GM12878 (cell line): Measurements from ENCODE around the gene TMBIM6. TPM values are rescaled to one million over a fixed set of nuclear protein-coding genes. Genes with fewer than 3 reads are reported as not detected.
A peak's percentile ranks its signal among the peaks of the same experiment; 100 is the strongest.

Experiments used
- CREM ChIP-seq: IDR thresholded peaks from 2 replicates; pipeline ENCODE4 v1.6.1; 2014; ENCODE audit warnings: antibody characterized with exemption, low read depth
- DPF2 ChIP-seq: fragments of 450-650 bp; IDR thresholded peaks from 2 replicates; pipeline ENCODE4 v1.6.1; 2017; ENCODE audit warnings: mild to moderate bottlenecking
- GABPA ChIP-seq: IDR thresholded peaks from 2 replicates; pipeline ENCODE4 v1.6.1; 2014; ENCODE audit warnings: antibody characterized with exemption, low read depth, mild to moderate bottlenecking, inconsistent platforms
- KAT2A ChIP-seq: conservative IDR thresholded peaks from 2 replicates; pipeline ENCODE4 v1.6.1; 2011; ENCODE audit warnings: low read depth, low read length; ENCODE audit not compliant: control insufficient read depth
- KDM1A ChIP-seq: fragments of 200-600 bp; sonication (generic); IDR thresholded peaks from 2 replicates; pipeline ENCODE4 v1.6.1; 2016; ENCODE audit warnings: borderline replicate concordance
- MEF2B ChIP-seq: fragments of 450-650 bp; IDR thresholded peaks from 2 replicates; pipeline ENCODE4 v1.6.1; 2018; ENCODE audit warnings: mild to moderate bottlenecking, moderate library complexity; ENCODE audit not compliant: partially characterized antibody, poor library complexity, severe bottlenecking
- NBN ChIP-seq: fragments of 450-650 bp; IDR thresholded peaks from 2 replicates; pipeline ENCODE4 v1.6.1; 2016
- PAX5 ChIP-seq: IDR thresholded peaks from 2 replicates; pipeline ENCODE4 v1.6.1; 2011; ENCODE audit warnings: low read depth, low read length, borderline replicate concordance
- PKNOX1 ChIP-seq: fragments of 450-650 bp; IDR thresholded peaks from 2 replicates; pipeline ENCODE4 v1.6.1; 2016; ENCODE audit warnings: mild to moderate bottlenecking
- PML ChIP-seq: IDR thresholded peaks from 2 replicates; pipeline ENCODE4 v1.6.1; 2012; ENCODE audit warnings: low read length, inconsistent platforms
- POU2F2 ChIP-seq: IDR thresholded peaks from 3 replicates; pipeline ENCODE4 v1.6.1; 2011; ENCODE audit warnings: low read depth, mild to moderate bottlenecking, low read length, borderline replicate concordance
- SREBF1 ChIP-seq: IDR thresholded peaks from 2 replicates; pipeline ENCODE4 v1.6.1; 2012; ENCODE audit warnings: mild to moderate bottlenecking, low read length
- USF2 ChIP-seq: IDR thresholded peaks from 2 replicates; pipeline ENCODE4 v1.6.1; 2011; ENCODE audit warnings: low read depth, low read length, improper control_type of control experiment, borderline replicate concordance
- ZNF384 ChIP-seq: IDR thresholded peaks from 2 replicates; pipeline ENCODE4 v1.6.1; 2012; ENCODE audit warnings: low read depth, mild to moderate bottlenecking, low read length, improper control_type of control experiment, borderline replicate concordance
- polyA plus RNA-seq, 11 experiments: library from polyadenylated mRNA; depleted of rRNA in 4 of 11; unstranded in 6 of 11; stranded (reverse) in 5 of 11; fragments of >200 nt; fragmentation: Nextera tagmentation in 4 of 11; fragmentation: Illumina TruSeq in 1 of 11; extraction: Ambion mirVana in 4 of 11; extraction: Trizol in 1 of 11; gene quantifications; 1 replicate in 1 of 11; 2 replicates in 10 of 11; pipeline versions ENCODE4 v1.2.1 to v1.2.3, GENCODE V29; 2011 to 2016; ENCODE audit warnings: inconsistent platforms in 2 of 11, missing spikeins in 2 of 11, low read depth in 1 of 11
- total RNA-seq, 4 experiments: library from RNA; depleted of rRNA in 3 of 4; stranded (reverse); fragments of >200 nt in 3 of 4; fragmentation: Illumina TruSeq in 1 of 4; extraction: Trizol in 1 of 4; gene quantifications; 2 replicates each; pipeline versions ENCODE4 v1.2.1 to v1.2.3, GENCODE V29; 2013 to 2021
- TF ChIP-seq, protein P1 (sequence below): fragments of 150-350 bp; IDR thresholded peaks from 2 replicates; pipeline ENCODE4 v1.6.1; 2014; ENCODE audit warnings: mild to moderate bottlenecking, low read depth, low read length
- TF ChIP-seq, protein P2 (sequence below): IDR thresholded peaks from 2 replicates; pipeline ENCODE4 v1.6.1; 2011; ENCODE audit warnings: borderline replicate concordance, low read depth, mild to moderate bottlenecking, moderate library complexity, low read length; ENCODE audit not compliant: insufficient read depth, poor library complexity, severe bottlenecking
- TF ChIP-seq, protein P3 (sequence below): fragments of 450-650 bp; IDR thresholded peaks from 2 replicates; pipeline ENCODE4 v1.6.1; 2017; ENCODE audit warnings: mild to moderate bottlenecking, moderate library complexity
- TF ChIP-seq, protein P4 (sequence below): fragments of 450-650 bp; IDR thresholded peaks from 2 replicates; pipeline ENCODE4 v1.6.1; 2017; ENCODE audit warnings: low read depth, mild to moderate bottlenecking, moderate library complexity

TMBIM6 gene
- total and polyA plus RNA-seq, 10 of the 15 experiments (the other 5 are each of a cell fraction or from before 2014, with no cell fraction given) = 224 to 1,192 (median 379) TPM

DNA sequence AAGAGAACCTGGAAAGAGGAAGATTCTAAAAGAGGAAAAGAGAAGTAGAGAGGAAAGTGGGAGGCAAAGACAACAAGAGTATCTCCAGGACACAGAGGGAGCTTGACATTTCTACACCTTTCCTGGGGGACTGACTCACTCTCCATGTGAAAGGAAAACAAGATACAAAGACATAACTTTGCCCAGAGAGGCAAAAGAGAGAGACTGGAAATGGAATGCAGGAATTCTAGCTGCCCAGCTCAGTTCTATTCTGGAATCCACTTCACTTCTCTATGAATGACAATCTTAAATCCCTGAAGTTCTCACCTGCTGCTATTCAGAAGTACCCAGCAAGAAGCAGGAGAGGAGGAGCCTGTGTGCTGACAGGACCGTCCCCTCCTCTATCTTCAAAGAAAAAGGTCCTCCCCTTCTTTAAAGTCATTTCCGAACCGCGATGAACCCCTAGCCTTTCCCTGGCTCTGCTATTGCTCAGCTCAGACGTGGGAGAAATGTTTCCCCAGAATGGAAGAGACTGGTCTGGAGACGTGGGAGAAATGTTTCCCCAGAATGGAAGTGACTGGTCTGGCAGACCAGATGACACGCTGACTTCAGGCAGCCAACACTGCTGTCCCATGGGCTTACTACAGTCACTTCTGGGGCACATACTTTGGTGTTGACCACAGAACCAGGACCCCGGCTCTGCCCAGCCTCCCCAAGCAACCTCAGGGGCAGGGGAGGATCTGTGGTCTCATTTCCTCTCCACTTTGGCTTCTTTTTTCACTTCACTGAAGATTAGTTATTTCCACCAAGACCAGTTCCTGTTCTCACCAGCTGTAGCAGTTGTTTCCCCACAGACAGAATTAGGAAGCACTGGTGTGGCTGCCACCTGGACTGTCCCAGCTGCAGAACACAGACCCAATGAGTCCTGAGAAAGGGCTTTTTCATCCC lies 42.5 kb upstream of the TMBIM6 start (continued):
- TF ChIP-seq PKNOX1 (0 out of 2 replicates have a peak, but pooled peaks have one; percentile 29), CREM (peak; percentile 72), GABPA (no peak; the same call in 1 of the 2 replicates), SREBF1 (no peak), NBN (peak; percentile 90), PML (peak; percentile 86), USF2 (no peak), ZNF384 (peak; percentile 9; the same call in 1 of the 2 replicates), MEF2B (peak; percentile 97), KDM1A (no peak), KAT2A (no peak), PAX5 (peak; percentile 91; the same call in 1 of the 2 replicates), DPF2 (peak; percentile 83), POU2F2 (0 out of 3 replicates have a peak, but pooled peaks have one; percentile 62)
- TF ChIP-seq, protein P1, sequence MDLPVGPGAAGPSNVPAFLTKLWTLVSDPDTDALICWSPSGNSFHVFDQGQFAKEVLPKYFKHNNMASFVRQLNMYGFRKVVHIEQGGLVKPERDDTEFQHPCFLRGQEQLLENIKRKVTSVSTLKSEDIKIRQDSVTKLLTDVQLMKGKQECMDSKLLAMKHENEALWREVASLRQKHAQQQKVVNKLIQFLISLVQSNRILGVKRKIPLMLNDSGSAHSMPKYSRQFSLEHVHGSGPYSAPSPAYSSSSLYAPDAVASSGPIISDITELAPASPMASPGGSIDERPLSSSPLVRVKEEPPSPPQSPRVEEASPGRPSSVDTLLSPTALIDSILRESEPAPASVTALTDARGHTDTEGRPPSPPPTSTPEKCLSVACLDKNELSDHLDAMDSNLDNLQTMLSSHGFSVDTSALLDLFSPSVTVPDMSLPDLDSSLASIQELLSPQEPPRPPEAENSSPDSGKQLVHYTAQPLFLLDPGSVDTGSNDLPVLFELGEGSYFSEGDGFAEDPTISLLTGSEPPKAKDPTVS = no peak
- TF ChIP-seq, protein P2, sequence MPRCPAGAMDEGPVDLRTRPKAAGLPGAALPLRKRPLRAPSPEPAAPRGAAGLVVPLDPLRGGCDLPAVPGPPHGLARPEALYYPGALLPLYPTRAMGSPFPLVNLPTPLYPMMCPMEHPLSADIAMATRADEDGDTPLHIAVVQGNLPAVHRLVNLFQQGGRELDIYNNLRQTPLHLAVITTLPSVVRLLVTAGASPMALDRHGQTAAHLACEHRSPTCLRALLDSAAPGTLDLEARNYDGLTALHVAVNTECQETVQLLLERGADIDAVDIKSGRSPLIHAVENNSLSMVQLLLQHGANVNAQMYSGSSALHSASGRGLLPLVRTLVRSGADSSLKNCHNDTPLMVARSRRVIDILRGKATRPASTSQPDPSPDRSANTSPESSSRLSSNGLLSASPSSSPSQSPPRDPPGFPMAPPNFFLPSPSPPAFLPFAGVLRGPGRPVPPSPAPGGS = peak; percentile 95
- TF ChIP-seq, protein P3, sequence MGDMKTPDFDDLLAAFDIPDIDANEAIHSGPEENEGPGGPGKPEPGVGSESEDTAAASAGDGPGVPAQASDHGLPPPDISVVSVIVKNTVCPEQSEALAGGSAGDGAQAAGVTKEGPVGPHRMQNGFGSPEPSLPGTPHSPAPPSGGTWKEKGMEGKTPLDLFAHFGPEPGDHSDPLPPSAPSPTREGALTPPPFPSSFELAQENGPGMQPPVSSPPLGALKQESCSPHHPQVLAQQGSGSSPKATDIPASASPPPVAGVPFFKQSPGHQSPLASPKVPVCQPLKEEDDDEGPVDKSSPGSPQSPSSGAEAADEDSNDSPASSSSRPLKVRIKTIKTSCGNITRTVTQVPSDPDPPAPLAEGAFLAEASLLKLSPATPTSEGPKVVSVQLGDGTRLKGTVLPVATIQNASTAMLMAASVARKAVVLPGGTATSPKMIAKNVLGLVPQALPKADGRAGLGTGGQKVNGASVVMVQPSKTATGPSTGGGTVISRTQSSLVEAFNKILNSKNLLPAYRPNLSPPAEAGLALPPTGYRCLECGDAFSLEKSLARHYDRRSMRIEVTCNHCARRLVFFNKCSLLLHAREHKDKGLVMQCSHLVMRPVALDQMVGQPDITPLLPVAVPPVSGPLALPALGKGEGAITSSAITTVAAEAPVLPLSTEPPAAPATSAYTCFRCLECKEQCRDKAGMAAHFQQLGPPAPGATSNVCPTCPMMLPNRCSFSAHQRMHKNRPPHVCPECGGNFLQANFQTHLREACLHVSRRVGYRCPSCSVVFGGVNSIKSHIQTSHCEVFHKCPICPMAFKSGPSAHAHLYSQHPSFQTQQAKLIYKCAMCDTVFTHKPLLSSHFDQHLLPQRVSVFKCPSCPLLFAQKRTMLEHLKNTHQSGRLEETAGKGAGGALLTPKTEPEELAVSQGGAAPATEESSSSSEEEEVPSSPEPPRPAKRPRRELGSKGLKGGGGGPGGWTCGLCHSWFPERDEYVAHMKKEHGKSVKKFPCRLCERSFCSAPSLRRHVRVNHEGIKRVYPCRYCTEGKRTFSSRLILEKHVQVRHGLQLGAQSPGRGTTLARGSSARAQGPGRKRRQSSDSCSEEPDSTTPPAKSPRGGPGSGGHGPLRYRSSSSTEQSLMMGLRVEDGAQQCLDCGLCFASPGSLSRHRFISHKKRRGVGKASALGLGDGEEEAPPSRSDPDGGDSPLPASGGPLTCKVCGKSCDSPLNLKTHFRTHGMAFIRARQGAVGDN = peak; percentile 19; the same call in 1 of the 2 replicates
- TF ChIP-seq, protein P4, sequence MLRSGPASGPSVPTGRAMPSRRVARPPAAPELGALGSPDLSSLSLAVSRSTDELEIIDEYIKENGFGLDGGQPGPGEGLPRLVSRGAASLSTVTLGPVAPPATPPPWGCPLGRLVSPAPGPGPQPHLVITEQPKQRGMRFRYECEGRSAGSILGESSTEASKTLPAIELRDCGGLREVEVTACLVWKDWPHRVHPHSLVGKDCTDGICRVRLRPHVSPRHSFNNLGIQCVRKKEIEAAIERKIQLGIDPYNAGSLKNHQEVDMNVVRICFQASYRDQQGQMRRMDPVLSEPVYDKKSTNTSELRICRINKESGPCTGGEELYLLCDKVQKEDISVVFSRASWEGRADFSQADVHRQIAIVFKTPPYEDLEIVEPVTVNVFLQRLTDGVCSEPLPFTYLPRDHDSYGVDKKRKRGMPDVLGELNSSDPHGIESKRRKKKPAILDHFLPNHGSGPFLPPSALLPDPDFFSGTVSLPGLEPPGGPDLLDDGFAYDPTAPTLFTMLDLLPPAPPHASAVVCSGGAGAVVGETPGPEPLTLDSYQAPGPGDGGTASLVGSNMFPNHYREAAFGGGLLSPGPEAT = peak; percentile 85
